GM18868 (cell line): ENCODE measurements around the gene LGALS1.
A peak's percentile ranks its signal among the peaks of the same experiment; 100 is the strongest.

ENCODE experiments used
- ATAC-seq: cut with Tn5 transposase; IDR thresholded peaks from one replicate; pipeline ENCODE4 v1.9.1; 2021; ENCODE audit warnings: mild to moderate bottlenecking, moderate library complexity; ENCODE audit not compliant: unreplicated experiment

Gene LGALS1

DNA sequence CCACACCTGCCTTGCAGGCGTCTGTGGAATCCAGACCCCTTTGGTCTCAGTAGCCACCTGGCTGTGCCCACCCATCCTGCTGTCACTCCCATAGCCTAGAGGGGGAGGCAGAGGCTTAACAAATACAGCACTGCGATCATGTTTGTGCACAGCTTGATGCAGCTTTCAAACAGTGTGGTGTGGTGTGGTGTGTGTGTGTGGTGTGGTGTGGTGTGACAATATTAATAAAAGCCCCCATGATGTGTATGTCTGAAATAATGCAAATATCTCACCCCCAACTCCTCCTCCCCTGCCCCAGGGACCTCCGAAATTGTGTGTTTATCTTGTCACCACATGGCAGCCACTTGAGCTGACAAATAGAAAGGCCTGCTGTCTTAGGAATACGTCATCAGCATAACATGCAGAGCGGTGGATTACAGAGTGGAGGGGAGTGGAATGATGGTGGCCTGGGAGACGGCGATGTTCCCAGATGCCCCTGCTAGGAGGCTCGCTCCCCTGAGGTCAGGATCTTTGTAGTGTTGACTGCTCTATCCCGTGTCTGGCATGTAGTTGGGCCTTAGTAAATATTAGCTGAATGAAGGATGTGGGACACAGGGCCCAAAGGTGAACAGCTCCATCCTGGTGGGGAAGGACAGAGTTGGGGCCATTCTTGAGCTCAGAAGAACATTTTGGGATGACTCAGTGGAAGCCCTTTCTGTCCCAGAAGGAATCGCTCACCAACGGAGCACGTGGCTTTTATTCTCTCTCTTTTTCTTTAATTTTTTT, 14.1 kb upstream of the LGALS1 start:
- ATAC-seq: no peak

DNA sequence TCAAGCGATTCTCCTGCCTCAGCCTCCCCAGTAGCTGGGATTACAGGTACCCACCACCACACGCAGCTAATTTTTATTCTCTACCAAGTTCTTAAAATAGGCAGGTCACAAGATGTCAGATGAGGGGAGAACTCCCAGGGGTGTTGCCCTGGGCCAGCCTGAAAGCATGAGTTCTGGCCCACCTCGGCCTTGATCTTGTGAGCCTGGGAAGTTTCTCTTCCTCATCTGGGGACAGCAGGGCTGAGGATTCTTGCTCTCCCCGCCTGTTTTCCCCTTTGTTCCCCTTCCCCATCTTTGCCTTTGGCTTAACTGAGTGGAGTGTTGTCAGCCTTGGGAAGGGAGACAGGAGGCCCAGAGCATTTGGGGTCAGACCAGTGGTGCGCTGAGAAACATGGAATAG, 13.4 kb upstream of the LGALS1 start:
- no peak for ATAC-seq

DNA sequence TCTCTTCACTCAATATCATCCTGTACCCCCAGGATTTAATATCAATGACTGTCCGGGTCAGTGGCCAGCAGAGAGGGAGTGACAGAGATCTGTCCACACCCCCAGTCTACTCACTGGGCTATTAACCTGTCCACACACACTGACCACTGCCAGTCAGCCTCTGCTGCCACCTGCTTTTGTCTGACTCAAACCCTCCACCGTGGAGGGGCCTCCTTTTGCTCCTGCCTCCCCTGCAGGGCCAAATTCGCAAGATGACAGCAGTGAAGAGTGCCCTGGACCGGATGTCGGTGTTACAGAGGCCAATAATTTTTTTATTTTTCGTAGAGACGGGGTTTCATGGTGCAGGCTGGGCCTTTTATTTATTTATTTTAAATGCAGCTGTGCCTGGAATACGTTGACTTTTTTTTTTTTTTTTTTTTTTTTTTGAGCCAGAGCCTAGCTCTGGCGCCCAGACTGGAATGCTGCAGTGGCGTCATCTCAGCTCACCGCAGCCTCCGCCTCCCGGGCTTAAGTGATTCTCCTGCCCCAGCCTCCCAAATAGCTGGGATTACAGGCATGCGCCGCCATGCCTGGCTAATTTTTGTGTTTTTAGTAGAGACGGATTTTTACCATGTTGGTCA, 11.8 kb upstream of the LGALS1 start:
- ATAC-seq: no peak

DNA sequence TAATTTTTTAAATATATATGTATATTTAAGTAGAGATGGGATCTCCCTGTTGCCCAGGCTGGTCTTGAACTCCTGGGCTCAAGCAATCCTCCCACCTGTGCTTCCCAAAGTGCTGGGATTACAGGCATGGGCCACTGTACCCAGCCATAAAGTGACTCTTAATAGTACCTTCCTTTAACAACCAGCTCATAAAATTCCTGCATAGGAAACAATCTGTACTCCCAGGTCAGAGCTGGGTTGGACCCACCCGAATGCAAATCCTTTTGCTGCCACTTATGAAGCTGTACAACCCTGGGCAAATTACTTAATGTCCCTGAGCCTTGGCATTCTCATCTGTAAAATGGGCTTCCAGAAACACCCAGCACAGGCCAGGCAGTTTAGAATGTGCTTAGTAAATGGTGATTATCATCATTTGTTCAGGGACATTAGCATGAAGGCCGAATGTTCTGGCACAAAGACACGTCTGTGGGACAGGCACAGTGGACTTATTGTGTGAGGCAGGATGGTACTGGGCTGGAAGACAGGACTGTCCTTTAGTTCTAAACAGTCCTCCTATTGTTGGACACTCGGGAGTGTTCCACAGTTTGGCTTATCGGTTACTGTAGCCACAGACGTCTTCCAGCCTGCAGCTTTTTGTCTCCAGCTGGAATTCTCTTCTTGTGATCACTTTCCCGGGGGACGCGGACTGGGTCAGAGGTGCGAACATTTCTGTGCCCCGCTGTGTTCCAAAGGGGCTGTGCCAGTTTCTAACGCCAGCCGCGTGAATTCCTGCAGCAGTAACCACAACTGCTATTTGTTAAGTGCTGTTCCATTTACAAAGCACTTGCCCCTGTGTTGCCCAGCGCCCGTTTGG, 11.0 kb upstream of the LGALS1 start:
- ATAC-seq: no peak

GRCh38 chr22:37665487-37665886, 9.9 kb upstream of the LGALS1 start:
- ATAC-seq: no peak

DNA sequence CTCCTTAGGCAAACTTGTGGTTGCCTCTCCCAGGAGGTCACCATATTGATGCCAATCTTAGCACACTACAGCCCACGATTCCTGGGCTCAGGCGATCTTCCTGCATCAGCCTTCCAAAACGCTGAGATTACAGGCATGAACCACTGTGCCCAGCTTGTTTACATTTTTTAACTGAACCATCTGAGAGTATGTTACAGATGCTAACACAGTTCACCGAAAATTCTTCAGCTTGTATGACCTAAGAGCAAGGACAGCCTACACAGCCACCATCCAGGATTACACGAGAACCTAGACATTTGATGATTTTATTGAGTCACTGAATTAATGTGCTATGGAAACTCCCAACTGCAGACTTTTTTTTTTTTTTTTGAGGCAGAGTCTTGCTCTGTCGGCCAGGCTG, 5.8 kb upstream of the LGALS1 start:
- ATAC-seq: no peak

GRCh38 chr22:37672206-37672919, 3.1 kb upstream of the LGALS1 start:
- no peak for ATAC-seq

DNA sequence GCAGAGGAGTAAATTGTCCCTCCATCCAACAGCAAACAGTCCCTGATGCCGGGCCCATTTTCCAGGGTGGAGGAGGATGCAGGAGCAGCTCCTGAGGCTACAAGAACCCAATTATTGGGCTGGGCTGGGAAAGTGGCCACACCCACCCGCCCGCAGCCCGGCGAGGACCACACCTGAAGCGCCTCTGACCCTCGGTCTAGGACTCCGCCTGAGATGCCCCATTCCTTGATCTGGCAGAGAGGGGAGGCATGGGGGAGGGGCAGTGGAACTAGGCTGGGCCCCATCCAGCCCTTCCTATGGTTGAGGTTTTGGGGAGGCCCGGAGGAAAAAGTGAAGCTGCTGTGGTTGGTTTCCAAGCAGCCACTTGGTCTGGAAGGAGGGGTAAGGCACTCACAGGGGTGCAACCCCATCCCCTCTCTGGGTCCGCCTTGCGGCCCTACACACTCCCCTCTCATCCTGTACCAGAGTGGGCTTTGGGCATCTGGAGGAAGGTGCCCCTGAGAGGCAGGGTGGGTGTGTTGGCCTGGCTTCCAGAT, 2.4 kb upstream of the LGALS1 start:
- no peak for ATAC-seq

- ATAC-seq: no peak
Observed at GRCh38 chr22:37674248-37674647, 1.2 kb upstream of the LGALS1 start.

DNA sequence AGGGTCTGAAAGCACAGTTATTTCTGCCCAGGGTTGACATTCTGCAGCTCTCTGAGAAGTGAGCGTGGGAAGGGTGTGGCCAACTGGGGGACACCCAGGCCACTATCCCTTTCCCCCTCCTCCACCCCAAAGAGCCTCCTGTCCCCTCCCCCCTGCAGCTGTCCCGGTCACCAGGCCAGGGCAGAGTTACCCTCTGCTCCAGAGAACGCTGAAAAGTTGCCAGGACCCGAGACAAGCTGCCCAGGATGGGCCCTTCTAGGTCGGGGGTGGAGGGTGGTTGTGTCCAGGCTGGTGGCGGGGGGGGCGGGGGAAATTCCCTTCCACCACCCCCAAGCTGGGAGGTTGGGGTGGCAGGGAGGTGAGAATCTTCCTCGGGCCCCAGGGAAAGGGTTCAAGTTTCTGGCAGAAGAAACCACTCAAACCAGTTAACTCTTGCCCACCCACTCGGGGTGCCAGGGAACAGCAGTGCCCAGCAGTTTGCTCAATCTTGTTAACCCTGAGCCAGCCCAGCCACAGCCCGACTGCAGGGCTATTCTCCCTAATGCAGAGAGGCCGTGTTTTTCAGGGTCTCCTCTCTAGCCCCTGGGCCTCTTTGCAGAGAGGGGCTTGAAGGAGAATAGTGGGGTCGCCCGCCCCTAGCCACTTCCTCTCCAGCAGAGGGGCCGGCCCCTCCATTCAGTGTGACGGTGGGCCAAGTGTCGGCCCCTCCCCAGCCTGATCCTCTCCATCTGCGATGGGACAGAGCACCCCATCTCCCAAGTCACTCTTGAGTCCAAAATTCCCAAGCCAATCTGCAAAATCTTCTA, 697 bp downstream of the LGALS1 start:
- no peak for ATAC-seq

GRCh38 chr22:37676736-37677492, 1.5 kb downstream of the LGALS1 start:
- peak; percentile 54 for ATAC-seq

DNA sequence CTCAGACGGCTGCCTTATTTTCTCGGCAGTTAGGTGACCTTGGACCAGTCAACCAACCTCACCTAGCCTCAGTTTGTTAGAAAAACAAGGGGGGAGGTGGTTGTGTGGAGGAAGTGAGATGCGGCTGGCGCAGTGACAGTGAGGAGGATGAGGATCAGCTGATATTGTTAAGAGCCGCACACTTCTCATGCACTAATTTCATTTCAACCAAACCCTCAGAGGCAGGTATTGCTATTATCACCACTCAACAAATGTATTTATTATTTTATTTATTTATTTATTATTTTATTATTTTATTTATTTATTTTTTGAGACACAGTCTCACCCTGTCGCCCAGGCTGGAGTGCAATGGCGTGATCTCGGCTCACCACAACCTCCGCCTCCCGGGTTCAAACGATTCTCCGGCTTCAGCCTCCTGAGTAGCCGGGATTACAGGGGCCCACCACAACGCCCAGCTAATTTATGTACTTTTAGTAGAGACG, 2.1 kb downstream of the LGALS1 start:
- ATAC-seq: no peak

DNA sequence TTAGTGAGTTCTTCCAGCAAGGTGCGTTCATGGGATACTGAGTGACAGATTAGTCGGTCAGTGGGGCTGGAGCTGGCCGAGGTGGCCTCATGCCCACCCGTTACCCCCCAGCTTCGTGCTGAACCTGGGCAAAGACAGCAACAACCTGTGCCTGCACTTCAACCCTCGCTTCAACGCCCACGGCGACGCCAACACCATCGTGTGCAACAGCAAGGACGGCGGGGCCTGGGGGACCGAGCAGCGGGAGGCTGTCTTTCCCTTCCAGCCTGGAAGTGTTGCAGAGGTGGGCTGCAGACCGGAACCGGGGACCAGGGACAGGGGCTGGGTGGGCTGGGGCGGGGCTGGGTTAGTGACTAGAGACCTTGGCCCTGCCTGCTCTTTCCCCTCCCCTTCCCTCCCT, 2.9 kb downstream of the LGALS1 start:
- ATAC-seq: no peak

DNA sequence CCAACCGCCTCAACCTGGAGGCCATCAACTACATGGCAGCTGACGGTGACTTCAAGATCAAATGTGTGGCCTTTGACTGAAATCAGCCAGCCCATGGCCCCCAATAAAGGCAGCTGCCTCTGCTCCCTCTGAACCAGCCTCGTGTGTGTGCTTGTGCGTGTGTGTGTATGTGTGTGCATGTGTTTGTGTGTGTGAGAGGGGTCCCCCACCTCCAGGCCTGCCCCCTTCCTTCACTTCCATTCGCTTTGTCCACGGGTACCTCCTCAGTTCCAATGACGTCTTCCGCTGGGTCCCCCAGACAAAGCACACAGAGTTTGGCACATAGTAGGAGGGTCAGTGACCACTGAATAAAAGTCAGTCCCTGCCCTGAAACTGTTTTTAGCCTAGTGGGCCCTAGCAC, 4.2 kb downstream of the LGALS1 start:
- no peak for ATAC-seq

GRCh38 chr22:37680191-37680851, 4.9 kb downstream of the LGALS1 start:
- no peak for ATAC-seq

- ATAC-seq: no peak
Observed at GRCh38 chr22:37681001-37681424, 5.6 kb downstream of the LGALS1 start.

GRCh38 chr22:37681556-37682049, 6.2 kb downstream of the LGALS1 start:
- no peak for ATAC-seq

- ATAC-seq: no peak
Observed at GRCh38 chr22:37684803-37685615, 9.6 kb downstream of the LGALS1 start.
